Kasumi-1 (cell line): ENCODE results near the gene ABL1.
A peak's percentile ranks its signal among the peaks of the same experiment; 100 is the strongest.

Source experiments
- DNase-seq, 2 experiments: peaks; one replicate each; lab custom pipeline; 2025; lab: John Stamatoyannopoulos, UW

Gene ABL1

GRCh38 chr9:130931508-130932254 is 96.6 kb downstream of the ABL1 start:
- peak in 1 of 2 experiments; percentile 10 for DNase-seq

DNA sequence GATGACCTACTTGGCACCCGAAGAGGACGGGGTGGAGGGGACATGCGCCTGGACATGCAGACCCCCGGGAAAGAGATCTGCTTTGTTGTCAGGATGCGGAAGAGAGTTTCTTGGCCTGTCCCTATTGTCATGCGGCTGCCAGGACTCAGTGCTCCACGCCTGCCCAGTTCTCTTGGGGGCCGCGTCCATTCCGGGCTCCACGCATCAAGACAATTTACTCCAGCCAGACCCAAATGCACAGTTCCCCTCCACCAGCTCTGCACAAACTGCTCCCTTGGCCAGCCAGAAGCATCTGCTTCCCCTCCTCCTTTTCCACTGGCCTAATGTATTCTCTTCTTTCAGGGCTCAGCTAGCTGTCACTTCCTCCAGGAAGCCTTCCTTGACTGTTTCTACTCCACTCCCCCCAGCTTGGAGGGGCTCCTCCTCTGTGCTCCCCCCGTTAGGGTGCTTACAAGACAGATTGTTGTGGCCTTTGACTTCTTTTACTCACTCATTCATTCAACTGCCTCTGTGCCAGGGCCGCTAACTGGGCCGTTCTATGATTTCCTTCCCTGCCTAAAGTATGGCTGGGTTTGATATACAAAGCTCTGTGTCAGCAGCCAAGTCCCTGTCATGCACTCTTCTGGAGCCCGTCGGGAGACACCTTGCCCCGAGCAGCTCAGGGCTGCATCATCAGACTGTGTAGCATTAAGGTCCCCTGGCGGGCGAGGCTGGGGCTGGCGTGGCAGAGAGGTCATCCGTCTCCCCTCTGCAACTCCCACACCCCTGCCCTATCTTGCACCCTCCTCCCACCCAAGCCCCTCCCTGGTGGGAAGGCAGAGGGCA is 97.4 kb downstream of the ABL1 start:
- no peak for DNase-seq

DNA sequence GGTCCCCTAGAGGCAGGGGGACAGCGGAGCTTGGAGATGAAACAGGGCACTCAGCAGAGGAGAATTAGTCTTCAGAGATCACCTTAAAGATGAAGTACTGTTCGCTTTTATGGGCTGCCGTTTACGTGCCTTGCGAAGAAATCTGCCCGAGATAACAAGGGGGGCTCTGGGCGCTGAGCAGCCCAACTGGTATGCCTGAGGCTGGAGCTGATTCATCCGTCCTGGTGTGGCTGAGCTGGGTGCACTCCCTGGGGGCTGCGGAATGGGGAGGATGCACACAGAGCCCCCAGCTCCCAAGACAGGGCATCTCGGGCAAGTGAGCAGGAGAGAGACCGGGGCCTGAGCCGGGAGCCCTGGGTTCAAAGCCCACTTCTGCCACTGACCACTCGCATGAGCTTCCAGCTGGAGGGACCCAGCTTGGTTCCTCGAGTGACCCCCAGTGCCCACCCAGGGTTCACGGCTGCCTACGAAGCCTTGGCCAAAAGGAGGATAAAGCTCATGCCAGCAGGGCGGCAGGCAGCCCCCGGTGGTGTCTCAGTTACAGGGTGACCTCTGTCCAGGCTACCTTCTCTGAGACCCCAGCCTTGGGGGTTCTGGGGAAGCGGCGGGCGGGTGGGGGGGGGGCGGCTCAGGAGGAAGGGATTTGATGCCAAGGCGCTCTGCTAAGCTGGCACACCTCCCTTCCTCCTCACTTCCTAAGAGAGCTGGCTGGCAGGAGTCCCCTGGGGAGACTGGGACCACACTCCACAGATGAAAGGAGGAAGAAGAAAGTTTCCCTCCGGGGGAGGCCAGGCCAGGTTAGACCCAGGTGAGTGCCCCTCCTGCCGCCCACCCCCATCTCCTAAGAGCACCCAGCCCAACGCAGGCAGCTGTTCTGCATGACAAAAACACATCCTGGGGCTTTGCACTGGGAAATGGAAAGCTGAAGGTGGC is 98.3 kb downstream of the ABL1 start:
- DNase-seq = no peak

- no peak for DNase-seq
Measured at GRCh38 chr9:130934246-130934645, 99.2 kb downstream of the ABL1 start.

GRCh38 chr9:130934702-130935647 is 99.9 kb downstream of the ABL1 start:
- no peak for DNase-seq

DNA sequence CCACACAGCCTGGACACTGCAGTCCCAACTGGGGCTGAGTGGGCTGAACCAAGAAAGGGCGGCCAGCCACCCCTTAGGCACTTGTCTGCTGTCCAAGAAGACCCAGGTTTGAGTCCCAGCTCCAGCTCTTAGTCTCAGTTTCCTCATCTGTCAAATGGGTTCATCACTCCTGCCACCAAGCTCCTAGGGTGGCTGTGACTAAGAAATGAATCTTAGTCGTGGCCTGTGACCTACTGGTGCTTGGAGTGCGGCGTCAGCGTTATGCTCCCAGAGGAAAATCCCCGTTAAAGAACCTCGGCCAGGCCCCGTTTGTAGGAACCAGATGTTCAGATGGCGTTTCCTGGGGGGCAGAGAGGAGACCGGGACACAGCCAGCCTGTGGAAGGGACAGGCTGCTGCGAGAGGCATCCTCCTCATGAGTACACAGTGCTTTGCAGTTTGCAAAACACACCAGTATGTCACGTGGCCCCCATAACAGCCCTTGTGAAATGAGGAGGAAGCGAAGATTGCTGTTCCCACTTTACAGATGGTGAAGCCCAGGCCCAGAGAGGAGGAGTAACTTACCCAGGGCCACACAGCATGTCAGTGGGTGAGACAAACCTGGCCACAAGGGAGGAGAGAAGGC is 100.7 kb downstream of the ABL1 start:
- peak; percentile 13 to 33 for DNase-seq

- DNase-seq = no peak
Measured at GRCh38 chr9:130936285-130937117, 101.4 kb downstream of the ABL1 start.
